ENCODE measurements around the gene ARID4B.
"Not testable (repeated sequence)": the region's sequence is repeated elsewhere in the genome, so short reads cannot be mapped to it uniquely, and the experiment has no call there.

The ARID4B gene

GRCh38 chr1:235295902-235296350 is 32.1 kb downstream of the ARID4B start:
- no peak for DNase-seq

- DNase-seq = no peak
Measured at GRCh38 chr1:235293322-235293942, 34.5 kb downstream of the ARID4B start.

DNA sequence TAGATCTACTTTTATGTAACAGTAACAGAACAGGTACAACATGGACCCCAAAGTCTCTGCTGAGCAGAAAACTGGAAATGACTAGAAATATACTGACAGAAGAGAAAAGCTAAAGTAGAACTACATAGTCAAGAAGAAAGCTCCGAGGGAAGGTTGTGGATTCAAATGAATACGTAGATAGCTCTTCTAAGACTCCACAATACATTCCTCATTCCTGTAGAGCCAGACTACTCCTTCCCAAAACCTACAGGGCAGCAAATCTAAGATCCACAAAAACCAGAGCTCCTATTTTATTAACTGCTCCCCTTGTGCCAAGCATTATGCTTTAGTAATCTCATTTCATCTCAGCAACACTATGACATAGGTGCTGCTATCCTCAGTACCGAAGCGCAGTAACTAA is 35.2 kb downstream of the ARID4B start:
- no peak for DNase-seq

DNA sequence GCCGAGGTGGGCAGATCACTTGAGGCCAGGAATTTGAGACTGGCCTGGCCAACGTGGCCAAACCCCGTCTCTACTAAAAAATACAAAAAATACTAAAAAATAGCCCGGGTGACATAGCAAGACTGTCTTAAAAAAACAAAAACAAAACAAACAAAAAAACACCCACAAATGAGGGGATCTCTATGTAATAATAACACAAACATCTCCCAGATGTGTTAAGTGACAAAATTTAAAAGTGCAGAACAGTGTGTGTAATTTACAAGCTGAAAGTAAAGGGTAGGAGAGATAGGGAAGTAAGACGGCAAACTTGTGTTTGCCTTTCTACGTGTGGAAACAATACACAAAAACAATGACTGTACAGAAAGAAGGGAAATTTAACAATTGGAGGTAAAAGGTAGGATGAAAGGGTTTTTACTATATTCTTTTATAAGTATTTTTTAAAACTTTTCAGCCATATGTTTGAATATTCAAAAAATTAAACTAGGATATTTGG is 36.3 kb downstream of the ARID4B start:
- DNase-seq = no peak

DNA sequence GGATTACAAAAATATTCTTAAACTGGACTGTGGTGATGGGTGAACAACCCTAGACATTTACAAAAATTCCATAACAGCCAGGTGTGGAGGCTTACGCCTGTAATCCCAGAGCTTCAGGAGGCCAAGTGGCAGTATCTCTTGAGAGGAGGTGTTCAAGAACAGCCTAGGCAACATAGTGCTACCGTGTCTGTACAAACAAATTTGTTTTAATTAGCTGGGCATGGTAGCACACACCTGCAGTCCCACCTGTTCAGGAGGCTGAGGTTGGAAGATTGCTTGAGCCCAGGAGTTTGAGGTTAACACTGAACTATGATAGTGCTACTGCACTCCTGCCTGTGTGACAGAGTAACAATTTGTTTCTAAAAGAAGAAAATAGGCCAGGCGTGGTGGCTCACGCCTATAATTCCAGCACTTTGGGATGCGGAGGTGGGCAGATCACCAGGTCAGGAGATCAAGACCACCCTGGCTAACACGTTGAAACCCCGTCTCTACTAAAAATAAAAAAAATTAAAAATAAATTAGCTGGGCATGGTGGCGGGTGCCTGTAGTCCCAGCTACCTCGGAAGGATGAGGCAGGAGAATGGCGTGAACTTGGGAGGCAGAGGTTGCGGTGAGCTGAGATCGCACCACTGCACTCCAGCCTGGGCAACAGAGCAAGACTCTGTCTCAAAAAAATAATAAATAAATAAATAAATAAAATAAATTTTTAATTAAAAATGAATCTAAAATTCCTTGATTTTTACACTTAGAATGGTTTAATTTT is 37.1 kb downstream of the ARID4B start:
- DNase-seq = no peak

- no peak for DNase-seq
Measured at GRCh38 chr1:235289859-235290739, 37.9 kb downstream of the ARID4B start.

- DNase-seq = no peak
Measured at GRCh38 chr1:235287208-235287882, 40.6 kb downstream of the ARID4B start.

DNA sequence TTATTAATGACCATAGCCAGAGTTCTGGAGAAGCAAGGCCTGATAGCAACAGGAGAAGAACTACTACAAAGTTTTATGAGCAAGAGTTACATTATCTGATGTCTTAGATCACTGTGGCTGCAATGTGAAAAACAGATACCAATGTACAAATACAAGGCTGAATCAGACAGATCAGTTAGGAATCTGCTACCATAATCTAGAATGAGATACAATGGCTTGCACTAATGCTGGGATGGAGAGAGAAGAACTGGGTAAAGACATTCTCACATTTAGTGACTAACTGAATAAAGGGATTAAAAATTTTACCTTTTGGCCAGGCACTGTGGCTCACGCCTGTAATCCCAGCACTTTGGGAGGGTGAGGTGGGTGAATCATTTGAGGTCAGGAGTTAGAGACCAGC is 41.3 kb downstream of the ARID4B start:
- no peak for DNase-seq

- DNase-seq = no peak
Measured at GRCh38 chr1:235284231-235284769, 43.7 kb downstream of the ARID4B start.

- DNase-seq = not testable (repeated sequence)
Measured at GRCh38 chr1:235283636-235284035, 44.3 kb downstream of the ARID4B start.

GRCh38 chr1:235280467-235280866 is 47.5 kb downstream of the ARID4B start:
- DNase-seq = no peak

GRCh38 chr1:235279694-235280093 is 48.3 kb downstream of the ARID4B start:
- DNase-seq = no peak

- DNase-seq = no peak
Measured at GRCh38 chr1:235278915-235279292, 49.1 kb downstream of the ARID4B start.

DNA sequence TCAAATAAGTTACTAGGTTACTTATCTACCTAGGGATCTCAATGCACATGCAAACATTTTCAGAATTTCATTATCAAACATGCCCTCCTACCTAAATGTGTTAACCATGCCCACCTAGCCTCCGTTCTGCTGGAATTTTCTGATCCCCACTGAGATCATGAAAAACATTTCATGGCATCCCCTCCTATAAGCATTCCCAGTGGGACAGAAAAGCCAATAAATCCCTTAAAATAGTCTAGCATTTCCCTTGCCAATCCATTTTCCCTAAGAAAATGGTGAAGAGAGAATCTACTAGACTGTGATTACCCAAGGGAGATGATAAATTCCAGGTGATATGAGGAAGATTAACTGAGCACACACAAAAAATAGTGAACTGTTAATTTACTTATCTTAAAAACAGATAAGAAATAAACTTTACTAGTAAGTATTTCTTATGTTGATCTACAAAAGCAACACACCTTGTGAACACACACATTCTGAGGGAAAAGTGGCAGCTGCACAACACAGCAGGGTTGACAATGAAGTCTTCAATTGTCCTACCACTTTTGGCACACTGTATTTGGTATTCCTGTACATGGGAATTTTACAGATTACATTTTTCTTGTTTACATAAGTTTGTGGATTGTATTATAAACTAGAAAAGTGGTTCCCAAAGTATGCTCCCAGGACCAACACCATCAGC is 49.6 kb downstream of the ARID4B start:
- DNase-seq = no peak

GRCh38 chr1:235277709-235278108 is 50.3 kb downstream of the ARID4B start:
- no peak for DNase-seq

GRCh38 chr1:235275836-235276235 is 52.1 kb downstream of the ARID4B start:
- no peak for DNase-seq

- no peak for DNase-seq
Measured at GRCh38 chr1:235275223-235275622, 52.8 kb downstream of the ARID4B start.

DNA sequence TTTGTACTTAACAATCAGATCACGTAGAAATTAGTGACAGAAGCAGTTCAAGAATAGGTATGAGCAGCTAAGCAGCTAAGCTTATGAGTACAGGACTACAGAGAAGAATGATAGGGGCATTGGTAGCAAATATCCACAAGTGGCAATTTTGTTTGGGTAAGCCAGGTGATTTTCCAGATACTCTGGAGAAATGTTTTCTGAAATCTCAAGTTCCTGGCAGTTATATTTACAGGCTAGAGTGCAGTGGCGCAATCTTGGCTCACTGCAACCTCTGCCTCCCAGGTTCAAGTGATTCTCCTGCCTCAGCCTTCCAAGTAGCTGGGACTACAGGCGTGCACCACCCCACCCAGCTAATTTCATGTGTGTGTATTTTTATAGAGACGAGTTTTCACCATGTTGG is 55.1 kb downstream of the ARID4B start:
- DNase-seq = no peak

DNA sequence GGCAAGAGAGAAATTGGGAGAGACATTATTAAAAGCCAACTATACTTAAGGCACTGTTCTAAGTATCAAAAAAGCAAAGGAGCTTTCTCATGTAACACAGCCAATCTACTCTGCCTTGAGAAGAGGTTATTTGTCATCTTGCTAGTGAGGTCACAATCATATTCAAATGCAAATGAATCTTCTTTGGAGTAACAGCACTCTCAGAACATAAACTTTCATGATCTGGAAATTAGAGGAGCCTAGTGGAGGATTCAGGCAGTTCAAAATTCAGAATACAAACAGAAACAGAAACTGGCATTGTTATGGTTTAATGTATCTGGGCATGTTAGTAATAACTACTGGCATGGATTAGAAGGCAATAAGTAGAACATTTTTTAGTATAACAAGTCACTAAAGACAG is 57.4 kb downstream of the ARID4B start:
- DNase-seq = no peak

GRCh38 chr1:235269990-235270389 is 58.0 kb downstream of the ARID4B start:
- not testable (repeated sequence) for DNase-seq

DNA sequence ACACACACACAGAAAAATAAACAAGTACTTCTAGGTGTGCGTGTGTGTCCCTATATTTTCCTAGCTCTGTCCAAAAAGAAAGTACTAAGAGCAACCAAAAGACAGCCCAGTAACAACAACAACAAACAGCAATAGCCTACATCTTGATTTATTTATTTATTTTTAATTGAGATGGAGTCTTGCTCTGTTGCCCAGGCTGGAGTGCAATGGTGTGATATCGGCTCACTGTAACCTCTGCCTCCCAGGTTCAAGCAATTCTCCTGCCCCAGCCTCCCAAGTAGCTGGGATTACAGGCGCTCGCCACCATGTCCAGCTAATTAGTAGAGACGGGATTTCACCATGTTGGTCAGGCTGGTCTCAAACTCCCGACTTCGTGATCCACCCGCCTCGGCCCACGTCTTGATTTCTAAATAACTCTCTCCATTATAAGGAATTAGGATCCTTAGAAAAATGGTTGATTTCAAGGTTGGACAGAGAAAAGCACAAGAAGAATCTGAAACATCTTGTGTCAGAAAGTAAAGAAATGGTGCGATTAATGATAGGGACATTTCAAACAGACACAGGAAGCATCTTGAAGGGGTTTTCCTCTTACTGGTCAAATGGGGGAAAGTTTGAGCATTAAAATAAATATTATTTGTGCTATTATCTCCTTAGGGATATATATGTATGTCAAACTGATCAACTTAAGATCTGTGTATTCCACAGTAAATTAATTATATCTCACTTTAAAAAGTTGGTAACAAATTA is 59.4 kb downstream of the ARID4B start:
- no peak for DNase-seq
